ENCODE data around the gene ABTB1.

The ABTB1 gene

DNA sequence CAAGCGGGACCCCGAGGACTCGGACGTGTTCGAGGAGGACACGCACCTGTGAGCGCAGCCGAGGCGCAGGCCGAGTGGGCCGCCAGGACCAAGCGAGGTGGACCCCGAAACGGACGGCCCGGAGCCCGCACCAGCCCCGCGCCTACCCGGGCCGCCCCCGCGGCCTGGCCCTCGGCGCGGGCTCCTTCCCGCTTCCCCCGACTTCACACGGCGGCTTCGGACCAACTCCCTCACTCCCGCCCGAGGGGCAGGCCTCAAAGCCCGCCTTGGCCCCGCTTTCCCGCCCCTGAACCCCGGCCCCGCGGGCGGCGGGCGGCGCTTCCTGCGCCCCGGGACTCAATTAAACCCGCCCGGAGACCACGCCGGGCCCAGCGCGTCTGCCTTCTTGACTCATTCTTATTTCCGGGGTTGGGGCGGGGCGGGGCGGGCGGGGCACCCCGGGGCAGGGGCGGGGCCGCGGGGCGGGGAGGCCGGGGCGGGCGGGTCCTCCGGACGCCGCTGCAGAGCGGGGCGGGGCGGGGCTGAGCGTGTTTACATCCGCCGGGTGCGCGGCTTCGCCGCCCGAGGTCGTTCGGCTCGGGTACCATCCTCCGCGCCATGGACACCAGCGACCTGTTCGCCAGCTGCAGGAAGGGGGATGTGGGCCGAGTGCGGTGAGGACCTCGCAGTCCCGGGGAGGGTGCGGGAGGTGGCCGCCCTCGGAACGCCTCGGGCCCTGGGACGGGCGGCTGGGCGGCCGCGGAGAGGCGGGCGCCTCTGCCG is at the start of gene ABTB1:
Gene ABTB1 (plus strand): TSS at position 524 of the 762 bp plus-strand sequence. CDS start 74 bp downstream, at position 598.
- no peaks in the 10 kb centered on the region for H3K27me3 ChIP-seq
- H3K27ac ChIP-seq, result peak within 1 kb of the TSS; percentile 93 to 97
- no peaks in the 10 kb centered on the region for H3K9me3 ChIP-seq
- TF ChIP-seq, protein P1, sequence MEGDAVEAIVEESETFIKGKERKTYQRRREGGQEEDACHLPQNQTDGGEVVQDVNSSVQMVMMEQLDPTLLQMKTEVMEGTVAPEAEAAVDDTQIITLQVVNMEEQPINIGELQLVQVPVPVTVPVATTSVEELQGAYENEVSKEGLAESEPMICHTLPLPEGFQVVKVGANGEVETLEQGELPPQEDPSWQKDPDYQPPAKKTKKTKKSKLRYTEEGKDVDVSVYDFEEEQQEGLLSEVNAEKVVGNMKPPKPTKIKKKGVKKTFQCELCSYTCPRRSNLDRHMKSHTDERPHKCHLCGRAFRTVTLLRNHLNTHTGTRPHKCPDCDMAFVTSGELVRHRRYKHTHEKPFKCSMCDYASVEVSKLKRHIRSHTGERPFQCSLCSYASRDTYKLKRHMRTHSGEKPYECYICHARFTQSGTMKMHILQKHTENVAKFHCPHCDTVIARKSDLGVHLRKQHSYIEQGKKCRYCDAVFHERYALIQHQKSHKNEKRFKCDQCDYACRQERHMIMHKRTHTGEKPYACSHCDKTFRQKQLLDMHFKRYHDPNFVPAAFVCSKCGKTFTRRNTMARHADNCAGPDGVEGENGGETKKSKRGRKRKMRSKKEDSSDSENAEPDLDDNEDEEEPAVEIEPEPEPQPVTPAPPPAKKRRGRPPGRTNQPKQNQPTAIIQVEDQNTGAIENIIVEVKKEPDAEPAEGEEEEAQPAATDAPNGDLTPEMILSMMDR (IDR thresholded peaks at IDR 0.05), result no peak
- DNase-seq, result peak; percentile 86 to 91
- intact Hi-C loops (cut with DNase I; ENCODE audit: low total_unique reads), result loop anchor here (5.0 kb wide), 1 partner anchor 80 kb away; the partner anchor contains the start of gene TPRA1
- H3K4me1 ChIP-seq, result peaks cover 12 to 43% (median 33%) of the 10 kb centered on the region in 4 donors
- H3K4me3 ChIP-seq, result peak within 1 kb of the TSS; percentile 96 to 99
- peaks cover 17 to 30% (median 20%) of the 10 kb centered on the region in 3 donors for H3K36me3 ChIP-seq

DNA sequence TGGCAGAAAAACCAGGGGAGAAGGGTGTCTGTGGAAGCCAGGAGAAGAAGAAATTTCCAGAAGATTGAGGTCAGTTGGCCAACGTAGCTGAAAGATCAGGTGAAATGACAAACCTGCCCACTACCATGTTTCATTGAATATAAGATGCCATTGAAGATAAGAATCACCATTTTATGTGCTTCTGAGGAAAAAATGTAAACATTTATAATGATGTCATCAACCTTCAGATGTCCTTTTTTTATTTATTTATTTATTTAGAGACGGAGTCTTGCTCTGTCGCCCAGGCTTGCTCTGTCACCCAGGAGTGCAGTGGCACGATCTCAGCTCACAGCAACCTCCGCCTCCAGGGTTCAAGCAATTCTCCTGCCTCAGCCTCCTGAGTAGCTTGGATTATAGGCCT is 48.7 kb upstream of the ABTB1 start:
- DNase-seq, result no peak
- Histone ChIP-seq H3K4me3 (no peak overlapping the region), H3K27me3 (no peaks in the 10 kb centered on the region), H3K9me3 (no peaks in the 10 kb centered on the region), H3K27ac (no peak overlapping the region), H3K4me1 (peaks cover 0 to 4% (median 0%) of the 10 kb centered on the region in 4 donors), H3K36me3 (peaks cover 0 to 26% (median 0%) of the 10 kb centered on the region in 3 donors)
- TF ChIP-seq, protein P1 (IDR thresholded peaks at IDR 0.05), result no peak
- intact Hi-C loops (cut with DNase I; ENCODE audit: low total_unique reads), result no loop called here

DNA sequence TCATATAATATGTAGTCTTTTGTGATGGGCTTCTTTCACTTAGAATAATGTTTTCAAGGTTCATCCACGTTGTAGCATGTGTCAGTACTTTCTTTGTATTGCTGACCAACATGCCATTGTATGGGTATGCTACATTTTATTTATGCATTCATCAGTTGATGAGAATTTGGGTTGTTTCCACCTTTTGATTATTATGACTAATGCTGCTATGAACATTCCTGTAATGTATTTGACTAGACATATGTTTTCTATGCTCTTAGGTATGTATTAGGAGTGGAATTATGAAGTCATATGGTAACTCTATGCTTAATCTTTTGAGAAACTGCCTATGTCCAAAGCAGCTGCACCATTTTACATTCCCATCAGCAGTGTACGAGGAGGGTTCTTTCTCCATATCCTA is 46.9 kb upstream of the ABTB1 start:
- intact Hi-C loops (cut with DNase I; ENCODE audit: low total_unique reads), result no loop called here
- Histone ChIP-seq H3K27me3 (no peaks in the 10 kb centered on the region), H3K4me1 (peaks cover 0 to 18% (median 11%) of the 10 kb centered on the region in 4 donors), H3K9me3 (no peaks in the 10 kb centered on the region), H3K27ac (no peak overlapping the region), H3K4me3 (no peak overlapping the region), H3K36me3 (peaks cover 0 to 17% (median 0%) of the 10 kb centered on the region in 3 donors)
- DNase-seq, result no peak
- TF ChIP-seq, protein P1 (IDR thresholded peaks at IDR 0.05), result no peak

DNA sequence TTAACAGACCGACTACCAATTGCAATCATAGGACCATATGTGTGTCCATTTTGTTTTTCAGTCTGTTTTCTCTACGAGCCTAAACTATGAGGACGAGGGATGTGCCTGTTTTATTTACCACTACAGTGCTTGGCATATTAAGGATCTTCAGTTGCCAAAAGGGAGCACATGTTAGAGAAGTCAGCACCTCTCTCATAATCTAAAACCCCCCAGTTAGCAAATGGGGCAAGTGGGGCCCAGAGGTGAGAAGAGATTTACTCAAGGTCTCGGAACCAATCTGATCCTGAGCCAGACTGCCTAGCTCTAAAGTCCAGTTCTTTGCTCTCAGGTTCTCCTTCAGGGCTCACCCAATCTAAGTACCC is 44.3 kb upstream of the ABTB1 start:
- H3K4me1 ChIP-seq, result peaks cover 0 to 18% (median 11%) of the 10 kb centered on the region in 4 donors
- intact Hi-C loops (cut with DNase I; ENCODE audit: low total_unique reads), result no loop called here
- H3K27ac ChIP-seq, result no peak overlapping the region
- no peaks in the 10 kb centered on the region for H3K36me3 ChIP-seq
- TF ChIP-seq, protein P1 (IDR thresholded peaks at IDR 0.05), result no peak
- peak overlapping the region in 1 of 2 donors; percentile 64 for H3K4me3 ChIP-seq
- no peaks in the 10 kb centered on the region for H3K9me3 ChIP-seq
- peaks cover 0 to 7% of the 10 kb centered on the region in 2 donors for H3K27me3 ChIP-seq
- no peak for DNase-seq

DNA sequence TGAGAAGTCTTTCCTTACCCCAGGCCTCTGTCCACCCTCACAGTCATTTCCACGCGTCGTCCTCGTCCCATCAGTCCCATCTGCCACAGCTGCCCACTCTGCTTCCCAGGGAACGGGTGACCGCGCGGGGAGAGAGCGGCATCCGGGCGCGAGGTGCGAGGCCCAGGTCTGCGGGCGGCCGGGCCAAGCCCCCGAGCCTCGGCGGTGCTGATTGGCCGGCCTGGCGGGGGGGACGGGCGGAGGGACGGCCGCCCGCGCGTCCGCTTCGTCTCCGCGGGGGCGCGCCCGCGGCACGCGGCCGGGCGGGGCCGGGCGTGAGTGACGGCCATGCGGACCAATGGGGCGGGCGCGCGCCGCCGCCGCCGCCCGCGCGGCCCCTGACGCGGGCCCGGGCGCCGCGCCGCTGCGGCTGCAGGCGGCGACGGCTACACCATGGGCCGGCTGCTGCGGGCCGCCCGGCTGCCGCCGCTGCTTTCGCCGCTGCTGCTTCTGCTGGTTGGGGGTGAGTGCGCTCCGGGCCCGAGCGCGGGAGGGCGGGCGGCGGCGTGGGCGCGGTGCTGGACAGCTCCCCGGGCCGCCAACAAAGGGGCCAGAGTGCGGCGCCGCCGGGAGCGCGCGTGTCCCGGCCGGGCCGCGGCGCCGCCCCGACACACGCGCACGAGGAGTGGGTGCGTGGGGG is 43.8 kb upstream of the ABTB1 start, which contains the start of gene PODXL2:
Gene PODXL2 (plus strand): TSS at position 398 of the 679 bp plus-strand sequence. CDS start 35 bp downstream, at position 433.
- Histone ChIP-seq H3K9me3 (no peaks in the 10 kb centered on the region), H3K27ac (no peak within 1 kb of the TSS), H3K27me3 (peaks cover 0 to 10% of the 10 kb centered on the region in 2 donors), H3K4me3 (peak within 1 kb of the TSS; percentile 48 to 64), H3K36me3 (no peaks in the 10 kb centered on the region), H3K4me1 (peaks cover 0 to 18% (median 11%) of the 10 kb centered on the region in 4 donors)
- TF ChIP-seq, protein P1 (IDR thresholded peaks at IDR 0.05), result no peak
- DNase-seq, result peak in 1 of 2 donors; percentile 36
- intact Hi-C loops (cut with DNase I; ENCODE audit: low total_unique reads), result no loop called here
